HepG2 (cell line): ENCODE measurements around the gene MYO7A. TPM values are rescaled to one million over a fixed set of nuclear protein-coding genes. Genes with fewer than 3 reads are reported as not detected.

Source experiments
- ATAC-seq: fragments of 200-7000 bp; cut with Tn5 transposase; 3 replicates; pipeline ENCODE4 v1.9.1; 2020; ENCODE audit warnings: mild to moderate bottlenecking, moderate library complexity
- BruUV-seq: library from RNA; stranded (reverse); fragments of 400-500 nt; replicated peaks from 2 replicates; lab custom pipeline; 2021; lab: Mats Ljungman, UMichigan
- CTCF ChIA-PET: fragments of 300-600 bp; formaldehyde crosslinking; extraction: SDS; loops from one replicate; lab custom pipeline; 2021; ENCODE audit warnings: low total read pairs, inconsistent platforms, low intra/inter-chr PET ratio; lab: Yijun Ruan, JAX
- POLR2A ChIA-PET: fragments of 350-600 bp; sonication (Branson Sonifier 250); formaldehyde crosslinking; loops from one replicate; lab custom pipeline; 2020; ENCODE audit warnings: antibody characterized with exemption, inconsistent platforms; lab: Yijun Ruan, JAX
- DNase-seq: peaks from one replicate; pipeline ENCODE4 v3.0.0-alpha.2; 2015; ENCODE audit warnings: low spot score
- FAIRE-seq: peaks from 3 replicates; lab custom pipeline; 2011; peaks lifted over from hg19 to GRCh38; lab: Jason Lieb, UNC
- H2AFZ ChIP-seq: one replicate; pipeline ENCODE4 v1.6.1; 2011; ENCODE audit warnings: low read length, inconsistent platforms
- H3K27ac ChIP-seq: fragments of 300-600 bp; 3 replicates; pipeline ENCODE4 v1.8.0; 2011; ENCODE audit warnings: mixed run types, mild to moderate bottlenecking, mixed read lengths, low read length, inconsistent platforms; ENCODE audit not compliant: insufficient read depth; ENCODE audit errors: extremely low read length
- H3K27me3 ChIP-seq, 2 experiments: fragments of 200-600 bp in 1 of 2; 2 replicates in 1 of 2; 3 replicates in 1 of 2; pipeline versions ENCODE4 v1.6.0 to v1.8.0; 2011; ENCODE audit warnings: low read length in 2 of 2, mild to moderate bottlenecking in 2 of 2, moderate library complexity in 2 of 2, inconsistent platforms in 1 of 2; ENCODE audit not compliant: insufficient read depth in 2 of 2, control insufficient read depth in 1 of 2
- H3K36me3 ChIP-seq, 2 experiments: fragments of 200-600 bp in 1 of 2; replicated peaks in 1 of 2; 2 replicates in 1 of 2; 3 replicates in 1 of 2; pipeline versions ENCODE4 v1.5.1 to v1.8.0; 2011; ENCODE audit warnings: low read length in 2 of 2, inconsistent platforms in 1 of 2; ENCODE audit not compliant: insufficient read depth in 2 of 2, control insufficient read depth in 1 of 2
- H3K4me1 ChIP-seq: 2 replicates; pipeline ENCODE4 v1.5.1; 2012; ENCODE audit warnings: low read length, inconsistent platforms; ENCODE audit not compliant: insufficient read depth
- H3K4me2 ChIP-seq: 2 replicates; pipeline ENCODE4 v1.6.0; 2011; ENCODE audit warnings: low read depth, low read length, inconsistent platforms
- H3K4me3 ChIP-seq, 3 experiments: fragments of 200-600 bp in 1 of 3; sonication (generic), shearing (Covaris generic) in 1 of 3; replicated peaks in 1 of 3; 2 replicates each; pipeline ENCODE4 v1.5.1; 2011 to 2016; ENCODE audit warnings: low read length in 3 of 3, inconsistent platforms in 2 of 3, low read depth in 2 of 3, mild to moderate bottlenecking in 2 of 3, control low read depth in 1 of 3, mixed read lengths in 1 of 3; ENCODE audit not compliant: insufficient read depth in 1 of 3
- H3K79me2 ChIP-seq: one replicate; pipeline ENCODE4 v1.6.1; 2011; ENCODE audit warnings: low read length, inconsistent platforms; ENCODE audit not compliant: insufficient read depth
- H3K9ac ChIP-seq: 2 replicates; pipeline ENCODE4 v1.6.0; 2011; ENCODE audit warnings: mild to moderate bottlenecking, low read depth, low read length, inconsistent platforms; ENCODE audit not compliant: insufficient read depth
- H3K9me3 ChIP-seq: 2 replicates; pipeline ENCODE4 v1.5.1; 2012; ENCODE audit warnings: mild to moderate bottlenecking, low read length
- H4K20me1 ChIP-seq: 2 replicates; pipeline ENCODE4 v1.6.0; 2011; ENCODE audit warnings: inconsistent platforms, mild to moderate bottlenecking, low read length, moderate library complexity; ENCODE audit not compliant: insufficient read depth
- KDM6A ChIP-seq: IDR thresholded peaks from 2 replicates; pipeline ENCODE4 v1.6.1; 2016; ENCODE audit warnings: low read depth
- MZF1 ChIP-seq: sonication (generic); formaldehyde crosslinking; IDR thresholded peaks from 2 replicates; pipeline ENCODE4 v1.8.1; 2023; ENCODE audit warnings: mild to moderate bottlenecking, missing genetic modification reagents, borderline replicate concordance
- ONECUT2 ChIP-seq: sonication (generic); formaldehyde crosslinking; IDR thresholded peaks from 2 replicates; pipeline ENCODE4 v1.4.0; 2020; ENCODE audit warnings: missing genetic modification reagents
- PHF21A ChIP-seq: sonication (generic); formaldehyde crosslinking; IDR thresholded peaks from 2 replicates; pipeline ENCODE4 v1.5.0; 2020; ENCODE audit warnings: mild to moderate bottlenecking, missing genetic modification reagents
- POLR2G ChIP-seq: fragments of 200-400 bp; formaldehyde crosslinking; IDR thresholded peaks from 2 replicates; pipeline ENCODE4 v1.6.1; 2018; ENCODE audit warnings: mild to moderate bottlenecking, low read depth, low read length, moderate library complexity
- TARDBP ChIP-seq: sonication (generic); formaldehyde crosslinking; IDR thresholded peaks from 2 replicates; pipeline ENCODE4 v1.8.0; 2022; ENCODE audit warnings: mild to moderate bottlenecking, missing genetic modification reagents
- ZFP36L2 ChIP-seq: sonication (generic); formaldehyde crosslinking; IDR thresholded peaks from 2 replicates; pipeline ENCODE4 v1.4.0; 2020; ENCODE audit warnings: missing genetic modification reagents
- ZNF225 ChIP-seq: sonication (generic); formaldehyde crosslinking; IDR thresholded peaks from 2 replicates; pipeline ENCODE4 v1.4.0; 2020; ENCODE audit warnings: mild to moderate bottlenecking, missing genetic modification reagents
- ZNF451 ChIP-seq: sonication (generic); formaldehyde crosslinking; IDR thresholded peaks from 2 replicates; pipeline ENCODE4 v1.5.0; 2020; ENCODE audit warnings: mild to moderate bottlenecking, missing genetic modification reagents
- ZNF567 ChIP-seq: sonication (generic); formaldehyde crosslinking; IDR thresholded peaks from 2 replicates; pipeline ENCODE4 v1.8.1; 2023; ENCODE audit warnings: mild to moderate bottlenecking, missing genetic modification reagents, borderline replicate concordance
- ZNF614 ChIP-seq: IDR thresholded peaks from 2 replicates; pipeline ENCODE4 v1.6.1; 2018; ENCODE audit warnings: missing biosample characterization, missing genetic modification reagents, inconsistent platforms, borderline replicate concordance
- ZNF782 ChIP-seq: sonication (generic); formaldehyde crosslinking; IDR thresholded peaks from 2 replicates; pipeline ENCODE4 v1.4.0; 2020; ENCODE audit warnings: missing genetic modification reagents, mild to moderate bottlenecking, borderline replicate concordance
- WGBS: methylation state at CpG from one replicate; pipeline ENCODE4 v1.1.6; 2017; ENCODE audit warnings: low lambda C conversion rate; 5-methylcytosine and 5-hydroxymethylcytosine counted together
- in situ Hi-C: cut with HindIII; loops from 2 replicates; pipeline ENCODE4 v1.10.0; 2017; ENCODE audit warnings: low pct_unique_long_range_greater_than_20kb; ENCODE audit not compliant: extremely low pct_ligation_motif_present
- intact Hi-C: fragments of 100-400 bp; cut with micrococcal nuclease; formaldehyde crosslinking; loops from one replicate; pipeline ENCODE4 v1.10.0; 2022; ENCODE audit not compliant: unreplicated experiment
- polyA plus RNA-seq, 8 experiments: library from polyadenylated mRNA; depleted of rRNA in 3 of 8; stranded (reverse) in 7 of 8; unstranded in 1 of 8; fragments of >200 nt; fragmentation: Illumina TruSeq in 4 of 8; extraction: Trizol in 4 of 8; gene quantifications; 2 replicates each; pipeline versions ENCODE4 v1.2.1 to v1.2.3, GENCODE V29; 2011 to 2016; ENCODE audit warnings: low read depth in 4 of 8, missing spikeins in 1 of 8, mixed read lengths in 1 of 8; ENCODE audit not compliant: insufficient read depth in 1 of 8
- total RNA-seq, 5 experiments: library from RNA; depleted of rRNA; stranded (reverse); fragments of >200 nt; fragmentation: Illumina TruSeq; extraction: Trizol; gene quantifications; 2 replicates each; pipeline ENCODE4 v1.2.3, GENCODE V29; 2016; ENCODE audit warnings: low read depth in 1 of 5
- TF ChIP-seq, protein P1 (sequence below): sonication (generic); formaldehyde crosslinking; IDR thresholded peaks from 2 replicates; pipeline ENCODE4 v1.8.1; 2023; ENCODE audit warnings: mild to moderate bottlenecking, inconsistent platforms, moderate library complexity, missing genetic modification reagents, borderline replicate concordance
- TF ChIP-seq, protein P2 (sequence below): sonication (generic); formaldehyde crosslinking; IDR thresholded peaks from 2 replicates; pipeline ENCODE4 v1.5.0; 2020; ENCODE audit warnings: missing genetic modification reagents
- TF ChIP-seq, protein P3 (sequence below): sonication (generic); formaldehyde crosslinking; IDR thresholded peaks from 2 replicates; pipeline ENCODE4 v1.4.0; 2020; ENCODE audit warnings: missing genetic modification reagents
- TF ChIP-seq, protein P4 (sequence below): sonication (generic); formaldehyde crosslinking; IDR thresholded peaks from 2 replicates; pipeline ENCODE4 v1.9.0; 2021; ENCODE audit warnings: missing genetic modification reagents, mild to moderate bottlenecking, borderline replicate concordance
- TF ChIP-seq, protein P5 (sequence below): sonication (generic); formaldehyde crosslinking; IDR thresholded peaks from 2 replicates; pipeline ENCODE4 v1.4.0; 2020; ENCODE audit warnings: missing genetic modification reagents

The MYO7A gene
- total and polyA plus RNA-seq, 2 of the 13 experiments (the other 11 are each of a cell fraction or from before 2014, with no cell fraction given): 7.5 to 10.0 TPM

DNA sequence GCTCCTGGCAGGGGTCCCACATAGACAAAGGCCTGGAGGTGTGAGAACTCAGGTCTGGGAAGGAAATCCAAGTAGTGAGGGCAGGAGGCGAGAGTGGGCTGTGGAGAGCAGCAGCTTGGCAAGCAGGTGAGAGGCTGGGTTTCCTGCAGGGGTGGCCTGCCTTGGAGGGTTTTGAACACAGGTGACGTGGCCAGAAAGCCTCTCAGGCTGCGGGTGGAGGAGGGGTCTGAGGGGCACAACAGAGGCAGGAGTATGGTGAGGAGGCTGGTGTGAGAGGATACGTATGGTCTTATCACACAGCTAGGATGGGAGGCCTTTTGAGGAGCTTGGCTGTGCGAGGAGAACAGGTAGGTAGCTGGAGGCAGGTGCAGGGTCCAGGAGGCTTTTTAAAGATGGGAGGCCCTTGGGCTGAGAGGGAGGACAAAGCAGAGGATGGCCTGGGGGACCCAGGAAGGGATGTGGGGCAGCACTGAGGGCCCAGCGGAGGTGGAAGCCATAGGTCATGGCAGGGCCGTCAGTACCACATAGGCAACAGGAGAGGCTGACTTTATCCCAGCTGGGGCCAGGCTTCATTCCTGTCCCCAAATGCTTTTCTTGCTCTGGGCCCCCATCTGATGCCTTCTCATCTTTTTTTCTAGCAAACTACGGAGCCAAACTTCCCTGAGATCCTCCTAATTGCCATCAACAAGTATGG, 84.4 kb downstream of the MYO7A start:
- Histone ChIP-seq H3K79me2 (no peaks in the 10 kb centered on the region), H3K27ac (no peak overlapping the region), H3K27me3 (no peaks in the 10 kb centered on the region), H3K9ac (no peak overlapping the region), H2AFZ (no peak overlapping the region), H3K4me2 (no peak overlapping the region), H3K36me3 (peaks cover 0 to 4% of the 10 kb centered on the region in 2 experiments; a peak in 1 of 5 replicates), H3K4me1 (0 out of 2 replicates have a peak, but pooled peaks cover 6% of the 10 kb centered on the region), H3K4me3 (no peak overlapping the region), H3K9me3 (no peaks in the 10 kb centered on the region), H4K20me1 (no peaks in the 10 kb centered on the region)
- 90% methylated on average over 7 of the region's 8 CpGs for WGBS
- in situ Hi-C loops (no loop called here), intact Hi-C loops (no loop called here)
- no peak for FAIRE-seq
- BruUV-seq: no TSS peak
- ATAC-seq: no peak
- DNase-seq: no peak
- ChIA-PET CTCF (no interaction called here), POLR2A (no interaction called here)
- TF ChIP-seq ZNF567 (CRISPR knock-in tag): no peak
- TF ChIP-seq PHF21A: no peak
- TF ChIP-seq, protein P1, sequence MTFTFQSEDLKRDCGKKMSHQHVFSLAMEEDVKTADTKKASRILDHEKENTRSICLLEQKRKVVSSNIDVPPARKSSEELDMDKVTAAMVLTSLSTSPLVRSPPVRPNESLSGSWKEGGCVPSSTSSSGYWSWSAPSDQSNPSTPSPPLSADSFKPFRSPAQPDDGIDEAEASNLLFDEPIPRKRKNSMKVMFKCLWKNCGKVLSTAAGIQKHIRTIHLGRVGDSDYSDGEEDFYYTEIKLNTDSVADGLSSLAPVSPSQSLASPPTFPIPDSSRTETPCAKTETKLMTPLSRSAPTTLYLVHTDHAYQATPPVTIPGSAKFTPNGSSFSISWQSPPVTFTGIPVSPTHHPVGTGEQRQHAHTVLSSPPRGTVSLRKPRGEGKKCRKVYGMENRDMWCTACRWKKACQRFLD: no peak
- TF ChIP-seq MZF1 (CRISPR knock-in tag): no peak
- TF ChIP-seq, protein P2, sequence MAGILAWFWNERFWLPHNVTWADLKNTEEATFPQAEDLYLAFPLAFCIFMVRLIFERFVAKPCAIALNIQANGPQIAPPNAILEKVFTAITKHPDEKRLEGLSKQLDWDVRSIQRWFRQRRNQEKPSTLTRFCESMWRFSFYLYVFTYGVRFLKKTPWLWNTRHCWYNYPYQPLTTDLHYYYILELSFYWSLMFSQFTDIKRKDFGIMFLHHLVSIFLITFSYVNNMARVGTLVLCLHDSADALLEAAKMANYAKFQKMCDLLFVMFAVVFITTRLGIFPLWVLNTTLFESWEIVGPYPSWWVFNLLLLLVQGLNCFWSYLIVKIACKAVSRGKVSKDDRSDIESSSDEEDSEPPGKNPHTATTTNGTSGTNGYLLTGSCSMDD (CRISPR knock-in tag): no peak
- TF ChIP-seq, protein P3, sequence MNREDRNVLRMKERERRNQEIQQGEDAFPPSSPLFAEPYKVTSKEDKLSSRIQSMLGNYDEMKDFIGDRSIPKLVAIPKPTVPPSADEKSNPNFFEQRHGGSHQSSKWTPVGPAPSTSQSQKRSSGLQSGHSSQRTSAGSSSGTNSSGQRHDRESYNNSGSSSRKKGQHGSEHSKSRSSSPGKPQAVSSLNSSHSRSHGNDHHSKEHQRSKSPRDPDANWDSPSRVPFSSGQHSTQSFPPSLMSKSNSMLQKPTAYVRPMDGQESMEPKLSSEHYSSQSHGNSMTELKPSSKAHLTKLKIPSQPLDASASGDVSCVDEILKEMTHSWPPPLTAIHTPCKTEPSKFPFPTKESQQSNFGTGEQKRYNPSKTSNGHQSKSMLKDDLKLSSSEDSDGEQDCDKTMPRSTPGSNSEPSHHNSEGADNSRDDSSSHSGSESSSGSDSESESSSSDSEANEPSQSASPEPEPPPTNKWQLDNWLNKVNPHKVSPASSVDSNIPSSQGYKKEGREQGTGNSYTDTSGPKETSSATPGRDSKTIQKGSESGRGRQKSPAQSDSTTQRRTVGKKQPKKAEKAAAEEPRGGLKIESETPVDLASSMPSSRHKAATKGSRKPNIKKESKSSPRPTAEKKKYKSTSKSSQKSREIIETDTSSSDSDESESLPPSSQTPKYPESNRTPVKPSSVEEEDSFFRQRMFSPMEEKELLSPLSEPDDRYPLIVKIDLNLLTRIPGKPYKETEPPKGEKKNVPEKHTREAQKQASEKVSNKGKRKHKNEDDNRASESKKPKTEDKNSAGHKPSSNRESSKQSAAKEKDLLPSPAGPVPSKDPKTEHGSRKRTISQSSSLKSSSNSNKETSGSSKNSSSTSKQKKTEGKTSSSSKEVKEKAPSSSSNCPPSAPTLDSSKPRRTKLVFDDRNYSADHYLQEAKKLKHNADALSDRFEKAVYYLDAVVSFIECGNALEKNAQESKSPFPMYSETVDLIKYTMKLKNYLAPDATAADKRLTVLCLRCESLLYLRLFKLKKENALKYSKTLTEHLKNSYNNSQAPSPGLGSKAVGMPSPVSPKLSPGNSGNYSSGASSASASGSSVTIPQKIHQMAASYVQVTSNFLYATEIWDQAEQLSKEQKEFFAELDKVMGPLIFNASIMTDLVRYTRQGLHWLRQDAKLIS (CRISPR knock-in tag): no peak
- TF ChIP-seq POLR2G: no peak
- TF ChIP-seq KDM6A: no peak
- no peak for TF ChIP-seq ZNF614
- TF ChIP-seq ZNF451 (CRISPR knock-in tag): no peak
- no peak for TF ChIP-seq ZFP36L2 (CRISPR knock-in tag)
- TF ChIP-seq ZNF782 (CRISPR knock-in tag): no peak
- TF ChIP-seq ZNF225 (CRISPR knock-in tag): no peak
- TF ChIP-seq ONECUT2 (CRISPR knock-in tag): no peak
- TF ChIP-seq, protein P4, sequence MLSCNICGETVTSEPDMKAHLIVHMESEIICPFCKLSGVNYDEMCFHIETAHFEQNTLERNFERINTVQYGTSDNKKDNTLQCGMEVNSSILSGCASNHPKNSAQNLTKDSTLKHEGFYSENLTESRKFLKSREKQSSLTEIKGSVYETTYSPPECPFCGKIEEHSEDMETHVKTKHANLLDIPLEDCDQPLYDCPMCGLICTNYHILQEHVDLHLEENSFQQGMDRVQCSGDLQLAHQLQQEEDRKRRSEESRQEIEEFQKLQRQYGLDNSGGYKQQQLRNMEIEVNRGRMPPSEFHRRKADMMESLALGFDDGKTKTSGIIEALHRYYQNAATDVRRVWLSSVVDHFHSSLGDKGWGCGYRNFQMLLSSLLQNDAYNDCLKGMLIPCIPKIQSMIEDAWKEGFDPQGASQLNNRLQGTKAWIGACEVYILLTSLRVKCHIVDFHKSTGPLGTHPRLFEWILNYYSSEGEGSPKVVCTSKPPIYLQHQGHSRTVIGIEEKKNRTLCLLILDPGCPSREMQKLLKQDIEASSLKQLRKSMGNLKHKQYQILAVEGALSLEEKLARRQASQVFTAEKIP (CRISPR knock-in tag): no peak
- TF ChIP-seq, protein P5, sequence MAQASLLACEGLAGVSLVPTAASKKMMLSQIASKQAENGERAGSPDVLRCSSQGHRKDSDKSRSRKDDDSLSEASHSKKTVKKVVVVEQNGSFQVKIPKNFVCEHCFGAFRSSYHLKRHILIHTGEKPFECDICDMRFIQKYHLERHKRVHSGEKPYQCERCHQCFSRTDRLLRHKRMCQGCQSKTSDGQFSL (CRISPR knock-in tag): no peak
- no peak for TF ChIP-seq TARDBP
